Keratinocyte (primary cell): Measurements from ENCODE around the gene COL6A2. TPM values are rescaled to one million over a fixed set of nuclear protein-coding genes. Genes with fewer than 3 reads are reported as not detected.
"Not testable (repeated sequence)": the region's sequence is repeated elsewhere in the genome, so short reads cannot be mapped to it uniquely, and the experiment has no call there.

Source experiments
- DNase-seq: peaks from one replicate; pipeline ENCODE4 v3.0.0-alpha.2; 2011; ENCODE audit warnings: low read depth, missing footprints, low spot score
- FAIRE-seq: peaks from 2 replicates; lab custom pipeline; 2011; peaks lifted over from hg19 to GRCh38; lab: Jason Lieb, UNC
- H2AFZ ChIP-seq: 2 replicates; pipeline ENCODE4 v1.6.0; 2012; ENCODE audit warnings: low read length, control low read depth, inconsistent platforms; ENCODE audit not compliant: control insufficient read depth
- H3K27ac ChIP-seq: 2 replicates; pipeline ENCODE4 v1.5.1; 2011; ENCODE audit warnings: low read length; ENCODE audit not compliant: control insufficient read depth, insufficient read depth
- H3K27me3 ChIP-seq: 3 replicates; pipeline ENCODE4 v1.6.0; 2011; ENCODE audit warnings: low read length; ENCODE audit not compliant: control insufficient read depth, insufficient read depth; ENCODE audit errors: extremely low read depth
- H3K36me3 ChIP-seq, 2 experiments: 2 replicates in 1 of 2; 3 replicates in 1 of 2; pipeline ENCODE4 v1.5.1; 2011; ENCODE audit warnings: low read length in 2 of 2, mild to moderate bottlenecking in 1 of 2; ENCODE audit not compliant: control insufficient read depth in 2 of 2, insufficient read depth in 2 of 2; ENCODE audit errors: extremely low read depth in 1 of 2
- H3K4me1 ChIP-seq: 3 replicates; pipeline ENCODE4 v1.5.1; 2011; ENCODE audit warnings: low read length; ENCODE audit not compliant: control insufficient read depth, insufficient read depth; ENCODE audit errors: extremely low read depth
- H3K4me2 ChIP-seq: 3 replicates; pipeline ENCODE4 v1.6.0; 2011; ENCODE audit warnings: low read depth, low read length; ENCODE audit not compliant: control insufficient read depth, insufficient read depth; ENCODE audit errors: extremely low read depth
- H3K4me3 ChIP-seq, 3 experiments: fragments of 200-600 bp in 1 of 3; sonication (generic) in 1 of 3; 2 replicates in 2 of 3; 3 replicates in 1 of 3; pipeline ENCODE4 v1.5.1; 2011 to 2016; ENCODE audit warnings: low read length in 3 of 3, mild to moderate bottlenecking in 3 of 3, control low read depth in 2 of 3, inconsistent platforms in 1 of 3, low read depth in 1 of 3, mixed read lengths in 1 of 3, mixed run types in 1 of 3, moderate library complexity in 1 of 3; ENCODE audit not compliant: control insufficient read depth in 2 of 3, insufficient read depth in 2 of 3; ENCODE audit errors: extremely low read depth in 1 of 3
- H3K79me2 ChIP-seq: 2 replicates; pipeline ENCODE4 v1.6.0; 2012; ENCODE audit warnings: low read length; ENCODE audit not compliant: control insufficient read depth, insufficient read depth
- H3K9ac ChIP-seq: 3 replicates; pipeline ENCODE4 v1.6.0; 2011; ENCODE audit warnings: low read length; ENCODE audit not compliant: control insufficient read depth, insufficient read depth; ENCODE audit errors: extremely low read depth
- H3K9me1 ChIP-seq: 3 replicates; pipeline ENCODE4 v1.6.0; 2011; ENCODE audit warnings: low read length; ENCODE audit not compliant: control insufficient read depth, insufficient read depth; ENCODE audit errors: extremely low read depth
- H3K9me3 ChIP-seq: 2 replicates; pipeline ENCODE4 v1.5.1; 2012; ENCODE audit warnings: low read depth, low read length; ENCODE audit not compliant: control insufficient read depth
- H4K20me1 ChIP-seq: 3 replicates; pipeline ENCODE4 v1.6.0; 2011; ENCODE audit warnings: low read length; ENCODE audit not compliant: control insufficient read depth, insufficient read depth; ENCODE audit errors: extremely low read depth
- EZH2 ChIP-seq: IDR thresholded peaks from one replicate; pipeline ENCODE4 v1.6.1; 2012; ENCODE audit warnings: inconsistent platforms, mild to moderate bottlenecking, low read length, moderate library complexity
- dilution Hi-C: fragments of 300-500 bp; cut with MboI; formaldehyde crosslinking; loops from one replicate; pipeline ENCODE4 v1.7.0; 2020; ENCODE audit warnings: low sequenced_read_pairs; ENCODE audit not compliant: extremely low pct_ligation_motif_present
- polyA plus RNA-seq, 5 experiments: library from polyadenylated mRNA; depleted of rRNA in 3 of 5; stranded (reverse) in 3 of 5; stranded (forward) in 1 of 5; unstranded in 1 of 5; fragments of >200 nt; gene quantifications; 1 replicate in 1 of 5; 2 replicates in 3 of 5; 3 replicates in 1 of 5; pipeline versions ENCODE4 v1.2.1 to v1.2.3, GENCODE V29; 2011 to 2012; ENCODE audit warnings: missing spikeins in 2 of 5, low read depth in 1 of 5, low replicate concordance in 1 of 5
- TF ChIP-seq, protein P1 (sequence below), 3 experiments: IDR thresholded peaks in 1 of 3; conservative IDR thresholded peaks in 1 of 3; optimal IDR thresholded peaks in 1 of 3; 2 replicates in 2 of 3; 3 replicates in 1 of 3; pipeline versions ENCODE3 to v1.5.1; 2011; ENCODE audit warnings: low read length in 3 of 3, mild to moderate bottlenecking in 3 of 3, moderate library complexity in 2 of 3, control low read depth in 1 of 3, inconsistent platforms in 1 of 3; ENCODE audit not compliant: insufficient read depth in 2 of 3; ENCODE audit errors: extremely low read depth in 1 of 3

Gene COL6A2
- polyA plus RNA-seq, 1 donor (not counting 4 experiments of a cell fraction or from before 2014, with no cell fraction given), result 0.03 TPM

DNA sequence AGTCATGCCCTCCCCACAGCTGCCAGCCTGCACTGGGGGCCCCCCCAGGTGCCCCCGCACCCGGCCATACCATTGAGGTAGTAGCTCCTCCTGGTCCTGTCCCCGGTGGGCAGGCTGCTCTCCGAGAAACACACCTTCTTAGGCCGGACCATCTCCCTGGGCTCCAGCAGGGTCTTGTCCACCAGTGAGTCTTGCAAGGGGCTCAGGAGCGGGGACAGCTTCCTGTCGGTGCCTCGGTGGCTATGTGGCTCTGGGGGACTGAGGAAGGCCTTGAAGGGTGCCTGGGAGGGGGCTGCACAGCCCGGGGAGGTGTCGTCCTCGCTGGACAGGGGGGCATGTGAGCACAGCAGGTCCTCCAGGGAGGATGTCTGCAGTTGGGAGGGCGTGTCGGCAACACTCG is 70.3 kb downstream of the COL6A2 start:
- no peaks in the 10 kb centered on the region for H4K20me1 ChIP-seq
- H3K27ac ChIP-seq, result no peak overlapping the region
- H3K9me1 ChIP-seq, result no peaks in the 10 kb centered on the region
- H3K4me1 ChIP-seq, result no peaks in the 10 kb centered on the region
- H3K36me3 ChIP-seq, result no peaks in the 10 kb centered on the region
- dilution Hi-C loops, result no loop called here
- no peaks in the 10 kb centered on the region for H3K27me3 ChIP-seq
- H2AFZ ChIP-seq, result no peak overlapping the region
- H3K9ac ChIP-seq, result no peak overlapping the region
- no peak overlapping the region for H3K4me2 ChIP-seq
- H3K9me3 ChIP-seq, result no peaks in the 10 kb centered on the region
- DNase-seq, result no peak
- H3K79me2 ChIP-seq, result no peaks in the 10 kb centered on the region
- TF ChIP-seq, protein P1, sequence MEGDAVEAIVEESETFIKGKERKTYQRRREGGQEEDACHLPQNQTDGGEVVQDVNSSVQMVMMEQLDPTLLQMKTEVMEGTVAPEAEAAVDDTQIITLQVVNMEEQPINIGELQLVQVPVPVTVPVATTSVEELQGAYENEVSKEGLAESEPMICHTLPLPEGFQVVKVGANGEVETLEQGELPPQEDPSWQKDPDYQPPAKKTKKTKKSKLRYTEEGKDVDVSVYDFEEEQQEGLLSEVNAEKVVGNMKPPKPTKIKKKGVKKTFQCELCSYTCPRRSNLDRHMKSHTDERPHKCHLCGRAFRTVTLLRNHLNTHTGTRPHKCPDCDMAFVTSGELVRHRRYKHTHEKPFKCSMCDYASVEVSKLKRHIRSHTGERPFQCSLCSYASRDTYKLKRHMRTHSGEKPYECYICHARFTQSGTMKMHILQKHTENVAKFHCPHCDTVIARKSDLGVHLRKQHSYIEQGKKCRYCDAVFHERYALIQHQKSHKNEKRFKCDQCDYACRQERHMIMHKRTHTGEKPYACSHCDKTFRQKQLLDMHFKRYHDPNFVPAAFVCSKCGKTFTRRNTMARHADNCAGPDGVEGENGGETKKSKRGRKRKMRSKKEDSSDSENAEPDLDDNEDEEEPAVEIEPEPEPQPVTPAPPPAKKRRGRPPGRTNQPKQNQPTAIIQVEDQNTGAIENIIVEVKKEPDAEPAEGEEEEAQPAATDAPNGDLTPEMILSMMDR (optimal IDR thresholded peaks at IDR 0.05 in 1 of 3, IDR thresholded peaks at IDR 0.05 in 1 of 3, conservative IDR thresholded peaks at IDR 0.05 in 1 of 3; ENCODE audit: extremely low read depth in 1 of 3, insufficient read depth in 2 of 3, low read length in 3 of 3), result no peak
- no peak for TF ChIP-seq EZH2
- no peak for FAIRE-seq
- no peak overlapping the region for H3K4me3 ChIP-seq

DNA sequence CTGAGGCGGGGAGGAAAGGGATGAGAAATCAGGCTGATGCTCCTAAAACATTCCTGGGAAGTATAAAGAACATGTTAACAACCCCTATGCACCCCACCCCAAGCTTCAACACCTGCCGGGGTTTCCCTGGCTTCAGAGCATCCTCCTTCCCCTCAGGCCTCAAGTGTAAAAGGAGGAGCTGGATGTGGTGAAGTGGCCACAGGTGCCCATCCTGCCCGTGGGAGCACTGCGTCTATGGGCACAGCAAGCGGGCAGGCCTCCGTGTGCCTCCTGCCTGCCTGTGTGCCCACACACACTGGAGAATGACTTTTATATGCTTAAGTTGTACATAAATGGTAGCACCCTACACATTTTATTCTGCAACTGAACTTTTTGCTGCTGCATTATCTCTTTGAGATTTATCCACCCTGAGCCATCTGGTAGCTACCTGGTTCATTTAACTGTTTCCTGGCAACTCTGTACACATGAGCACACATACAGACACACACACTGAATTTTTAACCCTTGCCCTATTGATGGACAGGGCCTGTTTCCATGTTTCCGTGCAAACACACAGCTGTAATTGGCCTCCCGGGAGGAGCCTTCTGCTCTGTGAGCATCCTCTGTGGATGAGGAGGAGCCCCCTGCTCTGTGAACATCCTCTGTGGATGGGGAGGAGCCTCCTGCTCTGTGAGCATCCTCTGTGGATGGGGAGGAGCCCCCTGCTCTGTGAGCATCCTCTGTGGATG is 70.9 kb downstream of the COL6A2 start:
- Histone ChIP-seq H3K9me1 (no peaks in the 10 kb centered on the region), H3K4me1 (no peaks in the 10 kb centered on the region), H2AFZ (no peak overlapping the region), H3K27me3 (no peaks in the 10 kb centered on the region), H3K4me2 (no peak overlapping the region), H4K20me1 (no peaks in the 10 kb centered on the region), H3K9ac (no peak overlapping the region), H3K36me3 (no peaks in the 10 kb centered on the region), H3K9me3 (no peaks in the 10 kb centered on the region), H3K79me2 (no peaks in the 10 kb centered on the region), H3K4me3 (no peak overlapping the region), H3K27ac (no peak overlapping the region)
- DNase-seq (no peak), FAIRE-seq (no peak)
- no peak for TF ChIP-seq EZH2
- TF ChIP-seq, protein P1 (optimal IDR thresholded peaks at IDR 0.05 in 1 of 3, IDR thresholded peaks at IDR 0.05 in 1 of 3, conservative IDR thresholded peaks at IDR 0.05 in 1 of 3; ENCODE audit: extremely low read depth in 1 of 3, insufficient read depth in 2 of 3, low read length in 3 of 3), result no peak
- dilution Hi-C loops, result no loop called here

DNA sequence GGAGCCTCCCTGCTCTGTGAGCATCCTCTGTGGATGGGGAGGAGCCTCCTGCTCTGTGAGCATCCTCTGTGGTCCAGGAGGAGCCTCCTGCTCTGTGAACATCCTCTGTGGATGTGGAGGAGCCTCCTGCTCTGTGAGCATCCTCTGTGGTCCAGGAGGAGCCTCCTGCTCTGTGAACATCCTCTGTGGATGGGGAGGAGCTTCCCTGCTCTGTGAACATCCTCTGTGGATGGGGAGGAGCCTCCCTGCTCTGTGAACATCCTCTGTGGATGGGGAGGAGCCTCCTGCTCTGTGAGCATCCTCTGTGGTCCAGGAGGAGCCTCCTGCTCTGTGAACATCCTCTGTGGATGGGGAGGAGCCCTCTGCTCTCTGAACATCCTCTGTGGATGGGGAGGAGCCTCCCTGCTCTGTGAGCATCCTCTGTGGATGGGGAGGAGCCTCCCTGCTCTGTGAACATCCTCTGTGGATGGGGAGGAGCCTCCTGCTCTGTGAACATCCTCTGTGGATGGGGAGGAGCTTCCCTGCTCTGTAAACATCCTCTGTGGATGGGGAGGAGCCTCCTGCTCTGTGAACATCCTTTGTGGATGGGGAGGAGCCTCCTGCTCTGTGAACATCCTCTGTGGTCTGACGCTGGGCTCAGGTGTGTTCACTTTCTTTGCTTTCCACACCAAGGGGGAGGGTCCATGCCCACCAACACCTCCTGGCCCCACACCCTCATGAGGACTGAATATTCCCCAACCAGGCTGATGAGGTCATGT is 72.7 kb downstream of the COL6A2 start:
- H3K27me3 ChIP-seq, H3K4me1 ChIP-seq, H3K9me3 ChIP-seq, dilution Hi-C loops, H3K4me3 ChIP-seq, H3K36me3 ChIP-seq, H3K27ac ChIP-seq, H3K9me1 ChIP-seq, DNase-seq, H2AFZ ChIP-seq, H3K79me2 ChIP-seq, H3K4me2 ChIP-seq, H3K9ac ChIP-seq, H4K20me1 ChIP-seq, FAIRE-seq: not testable (repeated sequence)
